GM19035 (cell line): ENCODE data around the gene ADAM23.

Experiments used
- ATAC-seq: cut with Tn5 transposase; IDR thresholded peaks from one replicate; pipeline ENCODE4 v1.9.1; 2021; ENCODE audit not compliant: unreplicated experiment

The ADAM23 gene

GRCh38 chr2:206631340-206631739, 188.0 kb downstream of the ADAM23 start:
- ATAC-seq, result no peak

GRCh38 chr2:206635015-206635414, 191.7 kb downstream of the ADAM23 start:
- no peak for ATAC-seq

- no peak for ATAC-seq
Observed at GRCh38 chr2:206639636-206640035, 196.3 kb downstream of the ADAM23 start.

- no peak for ATAC-seq
Observed at GRCh38 chr2:206641226-206641625, 197.9 kb downstream of the ADAM23 start.

GRCh38 chr2:206642075-206643025, 199.0 kb downstream of the ADAM23 start, which contains the start of gene FAM237A:
Gene FAM237A, plus strand, starts transcription at chr2:206642487. Its CDS starts 1,750 bp downstream, at chr2:206644237.
- no peak for ATAC-seq

- ATAC-seq, result no peak
Observed at GRCh38 chr2:206647985-206648384, 204.7 kb downstream of the ADAM23 start.

- no peak for ATAC-seq
Observed at GRCh38 chr2:206657087-206657486, 213.8 kb downstream of the ADAM23 start.

- ATAC-seq, result no peak
Observed at GRCh38 chr2:206665251-206665650, 221.9 kb downstream of the ADAM23 start.
